ENCODE data around the gene ARHGEF1.

ARHGEF1 gene

GRCh38 chr19:41926763-41927496, 43.9 kb downstream of the ARHGEF1 start:
- no peak for DNase-seq

GRCh38 chr19:41927497-41928192, 44.7 kb downstream of the ARHGEF1 start:
- peak in 1 of 10 donors; percentile 30 for DNase-seq
- intact Hi-C loops (cut with DNase I): no loop called here

More at GRCh38 chr19:41926763-41927496, 43.9 kb downstream of the ARHGEF1 start:
- intact Hi-C loops (cut with DNase I): no loop called here

- peak in 1 of 10 donors; percentile 44 for DNase-seq
Observed at GRCh38 chr19:41928221-41928683, 45.3 kb downstream of the ARHGEF1 start, which contains the start of gene ERFL. TSS of gene ERFL (minus strand) at chr19:41928449. CDS start at chr19:41912919, 15,530 bp downstream.

GRCh38 chr19:41928754-41929535, 46.0 kb downstream of the ARHGEF1 start:
- intact Hi-C loops (cut with DNase I): no loop called here
- DNase-seq: peak in 1 of 10 donors; percentile 60

More at GRCh38 chr19:41928221-41928683, 45.3 kb downstream of the ARHGEF1 start, which contains the start of gene ERFL:
- intact Hi-C loops (cut with DNase I): no loop called here

GRCh38 chr19:41929536-41930071, 46.6 kb downstream of the ARHGEF1 start:
- peak in 1 of 10 donors; percentile 10 for DNase-seq
- intact Hi-C loops (cut with DNase I): no loop called here

GRCh38 chr19:41930322-41930722, 47.3 kb downstream of the ARHGEF1 start:
- intact Hi-C loops (cut with DNase I): no loop called here
- DNase-seq: peak in 1 of 10 donors; percentile 5

- intact Hi-C loops (cut with DNase I): no loop called here
- DNase-seq: peak in 1 of 10 donors; percentile 9
Observed at GRCh38 chr19:41930926-41931592, 48.1 kb downstream of the ARHGEF1 start.

GRCh38 chr19:41932259-41932719, 49.3 kb downstream of the ARHGEF1 start:
- intact Hi-C loops (cut with DNase I): no loop called here
- DNase-seq: peak in 1 of 10 donors; percentile 41

- DNase-seq: peak in 1 of 10 donors; percentile 64
- intact Hi-C loops (cut with DNase I): no loop called here
Observed at GRCh38 chr19:41932720-41933332, 49.8 kb downstream of the ARHGEF1 start.

GRCh38 chr19:41933693-41934426, 50.9 kb downstream of the ARHGEF1 start:
- intact Hi-C loops (cut with DNase I): no loop called here
- peak in 1 of 10 donors; percentile 3 for DNase-seq

- DNase-seq: peak in 8 of 10 donors; percentile 28 to 94 (median 66)
- intact Hi-C loops (cut with DNase I): loop anchor here (5.0 kb wide), 1 partner anchor 73 kb away; the partner anchor contains the start of gene RPS19
Observed at GRCh38 chr19:41934849-41935374, 51.9 kb downstream of the ARHGEF1 start.

- DNase-seq: peak in 1 of 10 donors; percentile 16
- intact Hi-C loops (cut with DNase I): loop anchor here (5.0 kb wide), 1 partner anchor 74 kb away; the partner anchor contains the start of gene RPS19
Observed at GRCh38 chr19:41935760-41936415, 52.9 kb downstream of the ARHGEF1 start.

- peak in 1 of 10 donors; percentile 14 for DNase-seq
- intact Hi-C loops (cut with DNase I): loop anchor here (5.0 kb wide), 1 partner anchor 74 kb away; the partner anchor contains the start of gene RPS19
Observed at GRCh38 chr19:41936416-41936850, 53.4 kb downstream of the ARHGEF1 start.

GRCh38 chr19:41936961-41937360, 54.0 kb downstream of the ARHGEF1 start:
- DNase-seq: peak in 1 of 10 donors; percentile 39
- intact Hi-C loops (cut with DNase I): loop anchor here (5.0 kb wide), 1 partner anchor 75 kb away; the partner anchor contains the start of gene RPS19

- peak in 1 of 10 donors; percentile 10 for DNase-seq
- intact Hi-C loops (cut with DNase I): loop anchor here (5.0 kb wide), 1 partner anchor 75 kb away; the partner anchor contains the start of gene RPS19
Observed at GRCh38 chr19:41937525-41938468, 54.8 kb downstream of the ARHGEF1 start.

- DNase-seq: peak in 1 of 10 donors; percentile 7
- intact Hi-C loops (cut with DNase I): loop anchor here (5.0 kb wide), 1 partner anchor 77 kb away; the partner anchor contains the start of gene RPS19
Observed at GRCh38 chr19:41939209-41939608, 56.2 kb downstream of the ARHGEF1 start.
